ENCODE data around the gene HDAC5.

GRCh38 chr17:44033861-44034408 lies 89.5 kb downstream of the HDAC5 start:
- TF ChIP-seq ZNF211 (tag by site-specific recombination; IDR thresholded peaks at IDR 0.05; ENCODE audit: low read depth), result no peak
- TF ChIP-seq ZNF558 (tag by site-specific recombination; IDR thresholded peaks at IDR 0.05), result no peak
- TF ChIP-seq ZNF654 (tag by site-specific recombination; IDR thresholded peaks at IDR 0.05; ENCODE audit: low read depth), result no peak
- no peak for TF ChIP-seq YY1 (tag by site-specific recombination; IDR thresholded peaks at IDR 0.05)
- no peak for TF ChIP-seq ZNF623 (tag by site-specific recombination; IDR thresholded peaks at IDR 0.05)
- TF ChIP-seq ZBTB1 (tag by site-specific recombination; IDR thresholded peaks at IDR 0.05), result no peak
- TF ChIP-seq, protein P1, sequence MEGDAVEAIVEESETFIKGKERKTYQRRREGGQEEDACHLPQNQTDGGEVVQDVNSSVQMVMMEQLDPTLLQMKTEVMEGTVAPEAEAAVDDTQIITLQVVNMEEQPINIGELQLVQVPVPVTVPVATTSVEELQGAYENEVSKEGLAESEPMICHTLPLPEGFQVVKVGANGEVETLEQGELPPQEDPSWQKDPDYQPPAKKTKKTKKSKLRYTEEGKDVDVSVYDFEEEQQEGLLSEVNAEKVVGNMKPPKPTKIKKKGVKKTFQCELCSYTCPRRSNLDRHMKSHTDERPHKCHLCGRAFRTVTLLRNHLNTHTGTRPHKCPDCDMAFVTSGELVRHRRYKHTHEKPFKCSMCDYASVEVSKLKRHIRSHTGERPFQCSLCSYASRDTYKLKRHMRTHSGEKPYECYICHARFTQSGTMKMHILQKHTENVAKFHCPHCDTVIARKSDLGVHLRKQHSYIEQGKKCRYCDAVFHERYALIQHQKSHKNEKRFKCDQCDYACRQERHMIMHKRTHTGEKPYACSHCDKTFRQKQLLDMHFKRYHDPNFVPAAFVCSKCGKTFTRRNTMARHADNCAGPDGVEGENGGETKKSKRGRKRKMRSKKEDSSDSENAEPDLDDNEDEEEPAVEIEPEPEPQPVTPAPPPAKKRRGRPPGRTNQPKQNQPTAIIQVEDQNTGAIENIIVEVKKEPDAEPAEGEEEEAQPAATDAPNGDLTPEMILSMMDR (tag by site-specific recombination; IDR thresholded peaks at IDR 0.05), result no peak
- TF ChIP-seq ZNF121 (tag by site-specific recombination; IDR thresholded peaks at IDR 0.05), result no peak
- TF ChIP-seq ZSCAN23 (tag by site-specific recombination; IDR thresholded peaks at IDR 0.05), result no peak
- TF ChIP-seq TRIM28 (IDR thresholded peaks at IDR 0.05; ENCODE audit: borderline replicate concordance, low read length), result no peak
- no peak for TF ChIP-seq RBAK (tag by site-specific recombination; IDR thresholded peaks at IDR 0.05)
